Cardiac septum (tissue), 1 donor: ENCODE measurements around the gene DARS1. TPM values are rescaled to one million over a fixed set of nuclear protein-coding genes. Genes with fewer than 3 reads are reported as not detected.

Experiments
- total RNA-seq: library from RNA; stranded (reverse); fragmentation: NEBNext Ultra II Directional; extraction: Animal tissue kit (Norgen Biotek cat#: 25700); gene quantifications from one replicate; pipeline ENCODE4 v1.2.1, GENCODE V29; 2021
- donor health status: DM: no; HTN: no; CAD: no.

Gene DARS1
- total RNA-seq, 1 donor from 2014 or later: 52.9 TPM

Other genes with a start within 250 kb of the DARS1 start
- 65.6 TPM for gene UBXN4, start 243.8 kb downstream of the DARS1 start, total RNA-seq
- not detected for gene LCT, start 148.4 kb downstream of the DARS1 start, total RNA-seq
- 6.5 TPM for gene MCM6, start 109.2 kb downstream of the DARS1 start, total RNA-seq
- gene CXCR4, start 132.5 kb upstream of the DARS1 start, total RNA-seq: 4.4 TPM